Coronary artery (tissue), 2 donors: ENCODE data around the gene GPX7.

Experiments used
- DNase-seq: peaks from one replicate; pipeline ENCODE4 v3.0.0-alpha.2; 2017; ENCODE audit warnings: low spot score
- H3K27ac ChIP-seq, 2 donors: fragments of 200-600 bp; sonication (generic); one replicate each; pipeline ENCODE4 v1.5.1; 2016 to 2019
- H3K4me3 ChIP-seq: fragments of 200-600 bp; sonication (generic); 2 replicates; pipeline ENCODE4 v1.5.1; 2016; ENCODE audit warnings: mild to moderate bottlenecking, moderate library complexity
- TF ChIP-seq, protein P1 (sequence below): fragments of 200-600 bp; sonication (generic); IDR thresholded peaks from one replicate; pipeline ENCODE4 v1.5.1; 2019; ENCODE audit warnings: antibody characterized with exemption

The GPX7 gene

DNA sequence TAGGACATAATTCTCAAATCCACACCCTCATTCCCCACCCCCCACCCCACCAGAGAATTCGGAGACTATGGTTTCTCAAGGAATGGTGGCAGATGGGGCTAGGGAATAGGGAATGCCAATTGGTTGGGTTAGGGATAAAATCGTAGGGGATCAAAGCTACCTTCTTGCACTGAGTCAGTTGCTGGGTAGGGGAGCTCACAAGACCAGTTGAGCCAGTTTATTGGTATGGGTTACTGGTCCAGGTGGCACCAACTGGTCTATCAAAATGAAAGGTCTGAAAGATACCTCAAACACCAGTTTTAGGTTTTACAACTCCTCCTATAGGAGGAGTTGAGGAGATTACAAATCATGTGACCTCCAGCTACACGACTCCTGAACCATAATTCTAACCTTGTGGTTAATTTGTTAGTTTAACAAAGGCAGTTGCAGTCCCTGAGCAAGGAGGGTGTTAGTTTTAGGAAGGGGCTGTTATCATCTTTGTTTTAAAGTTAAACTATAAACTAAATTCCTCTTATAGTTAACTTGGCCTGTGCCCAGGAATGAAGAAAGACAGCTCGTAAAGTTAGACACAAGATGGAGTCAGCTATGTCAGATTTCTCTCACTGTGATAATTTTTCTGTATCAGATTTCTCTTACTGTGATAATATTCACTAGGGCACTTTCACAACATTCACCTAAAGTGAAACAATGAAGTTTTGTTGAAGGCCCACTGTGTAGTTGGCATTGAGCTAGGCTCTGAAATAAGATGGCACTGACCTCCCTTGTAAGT lies 33.3 kb downstream of the GPX7 start:
- no peak overlapping the region for H3K27ac ChIP-seq
- no peak for DNase-seq
- H3K4me3 ChIP-seq, result no peak overlapping the region
- TF ChIP-seq, protein P1, sequence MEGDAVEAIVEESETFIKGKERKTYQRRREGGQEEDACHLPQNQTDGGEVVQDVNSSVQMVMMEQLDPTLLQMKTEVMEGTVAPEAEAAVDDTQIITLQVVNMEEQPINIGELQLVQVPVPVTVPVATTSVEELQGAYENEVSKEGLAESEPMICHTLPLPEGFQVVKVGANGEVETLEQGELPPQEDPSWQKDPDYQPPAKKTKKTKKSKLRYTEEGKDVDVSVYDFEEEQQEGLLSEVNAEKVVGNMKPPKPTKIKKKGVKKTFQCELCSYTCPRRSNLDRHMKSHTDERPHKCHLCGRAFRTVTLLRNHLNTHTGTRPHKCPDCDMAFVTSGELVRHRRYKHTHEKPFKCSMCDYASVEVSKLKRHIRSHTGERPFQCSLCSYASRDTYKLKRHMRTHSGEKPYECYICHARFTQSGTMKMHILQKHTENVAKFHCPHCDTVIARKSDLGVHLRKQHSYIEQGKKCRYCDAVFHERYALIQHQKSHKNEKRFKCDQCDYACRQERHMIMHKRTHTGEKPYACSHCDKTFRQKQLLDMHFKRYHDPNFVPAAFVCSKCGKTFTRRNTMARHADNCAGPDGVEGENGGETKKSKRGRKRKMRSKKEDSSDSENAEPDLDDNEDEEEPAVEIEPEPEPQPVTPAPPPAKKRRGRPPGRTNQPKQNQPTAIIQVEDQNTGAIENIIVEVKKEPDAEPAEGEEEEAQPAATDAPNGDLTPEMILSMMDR, result no peak

DNA sequence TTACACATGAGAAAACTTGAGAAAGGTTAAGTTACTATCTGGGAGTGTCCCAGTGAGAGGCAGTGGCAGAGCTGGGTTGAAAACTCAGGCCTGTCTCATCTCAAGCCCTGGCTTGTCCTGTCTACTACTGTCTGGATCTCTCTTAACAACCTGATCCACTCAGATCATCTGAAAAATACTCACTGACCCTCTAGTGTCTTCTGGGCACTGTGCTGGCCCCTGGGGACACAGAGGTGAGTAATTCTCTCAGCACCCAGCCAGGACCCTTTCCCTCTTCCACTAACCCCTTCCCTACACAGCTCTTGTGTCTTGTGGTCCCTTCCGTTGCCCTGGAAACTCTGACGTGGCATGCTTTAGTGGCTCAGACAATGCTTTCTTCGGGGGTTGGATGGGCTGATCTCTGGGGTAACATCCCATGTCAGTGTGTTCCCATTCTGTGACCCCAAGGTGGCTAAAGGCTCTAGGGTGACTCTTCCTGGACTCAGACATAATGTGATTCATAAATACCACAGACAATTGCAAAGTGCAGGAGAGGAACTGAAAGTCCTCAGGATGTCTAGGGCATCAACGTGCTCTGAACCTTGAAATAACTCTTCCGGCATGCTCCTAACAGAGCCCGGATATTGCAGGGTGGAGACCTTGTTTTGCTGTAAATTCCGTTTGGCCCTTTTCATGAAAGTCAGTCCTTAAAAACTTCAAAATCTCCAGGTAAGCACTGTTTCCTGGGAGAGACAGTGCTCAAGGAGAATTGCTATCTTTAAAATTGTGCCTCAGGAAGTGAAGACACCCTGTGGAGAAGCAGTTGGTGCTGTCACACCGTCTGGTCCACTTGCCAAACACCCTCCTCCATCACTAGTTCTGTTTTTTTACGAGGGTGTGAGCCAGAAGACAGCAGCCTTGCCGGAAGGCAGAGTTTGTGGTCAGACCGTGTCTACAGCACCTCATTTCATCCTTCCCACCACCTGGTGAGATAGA lies 34.8 kb downstream of the GPX7 start:
- peak overlapping the region in 1 of 2 donors; percentile 1 for H3K27ac ChIP-seq
- DNase-seq, result no peak
- H3K4me3 ChIP-seq, result no peak overlapping the region

DNA sequence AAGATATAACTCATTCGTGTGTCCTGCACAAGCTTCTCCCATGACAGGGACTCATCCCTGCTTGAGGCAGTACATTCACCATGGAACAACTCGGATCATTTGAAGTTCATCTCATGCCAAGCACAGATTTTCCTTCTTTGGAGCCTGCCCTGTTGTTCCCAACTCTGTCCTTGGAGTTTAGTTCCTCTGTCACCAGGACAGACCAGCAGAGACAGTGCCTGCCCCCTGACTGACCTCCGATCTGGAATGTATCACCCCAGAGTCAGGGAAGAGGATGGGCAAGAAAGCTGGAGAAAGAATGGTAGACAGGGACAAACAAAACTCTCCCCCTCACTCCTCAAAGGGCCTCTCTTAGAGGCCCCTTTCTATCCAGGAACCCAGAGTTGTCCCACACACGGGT lies 35.8 kb downstream of the GPX7 start:
- no peak for DNase-seq
- no peak overlapping the region for H3K27ac ChIP-seq
- TF ChIP-seq, protein P1, result no peak
- no peak overlapping the region for H3K4me3 ChIP-seq

More for the DNA sequence above, 34.8 kb downstream of the GPX7 start:
- TF ChIP-seq, protein P1, result no peak

DNA sequence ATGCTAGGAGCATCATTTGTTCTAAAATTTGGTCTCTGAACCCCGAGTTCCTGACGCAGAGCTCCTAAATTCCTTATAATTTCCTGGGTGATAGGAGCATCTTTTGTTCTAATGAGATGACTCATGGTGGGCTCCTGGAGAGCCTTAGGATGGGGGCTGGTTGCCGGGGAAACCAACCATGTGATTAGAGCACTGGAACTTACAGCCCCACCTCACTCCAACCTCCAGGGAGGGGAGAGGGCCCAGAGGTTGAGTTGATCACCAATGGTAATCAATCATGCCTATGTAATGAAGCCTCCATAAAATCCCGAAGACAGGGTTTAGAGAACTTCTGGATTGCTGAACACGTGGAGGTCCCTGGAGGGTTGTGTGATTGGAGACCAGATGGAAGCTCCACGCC lies 38.5 kb downstream of the GPX7 start:
- Histone ChIP-seq H3K4me3 (no peak overlapping the region), H3K27ac (no peak overlapping the region)
- TF ChIP-seq, protein P1, result no peak
- DNase-seq, result no peak

DNA sequence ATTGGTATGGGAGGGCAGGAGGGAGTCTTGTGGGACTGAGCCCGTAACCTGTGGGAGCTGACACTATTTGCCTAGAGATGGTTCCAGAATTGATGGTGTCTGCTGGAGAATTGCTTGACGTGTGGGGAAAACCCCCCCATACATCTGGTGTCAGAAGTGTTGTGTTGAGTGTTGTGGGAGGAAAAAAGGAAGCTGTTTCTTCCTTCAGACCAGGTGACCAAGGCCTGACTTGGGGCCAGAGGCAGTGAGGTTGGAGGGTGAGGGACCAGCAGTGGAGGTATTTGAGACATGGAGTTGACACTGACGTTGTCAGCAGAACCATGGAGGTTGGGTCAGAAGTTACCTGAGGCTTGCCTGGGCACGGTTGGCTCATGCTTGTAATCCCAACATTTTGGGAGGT lies 39.1 kb downstream of the GPX7 start:
- TF ChIP-seq, protein P1, result no peak
- no peak for DNase-seq
- Histone ChIP-seq H3K4me3 (no peak overlapping the region), H3K27ac (no peak overlapping the region)

DNA sequence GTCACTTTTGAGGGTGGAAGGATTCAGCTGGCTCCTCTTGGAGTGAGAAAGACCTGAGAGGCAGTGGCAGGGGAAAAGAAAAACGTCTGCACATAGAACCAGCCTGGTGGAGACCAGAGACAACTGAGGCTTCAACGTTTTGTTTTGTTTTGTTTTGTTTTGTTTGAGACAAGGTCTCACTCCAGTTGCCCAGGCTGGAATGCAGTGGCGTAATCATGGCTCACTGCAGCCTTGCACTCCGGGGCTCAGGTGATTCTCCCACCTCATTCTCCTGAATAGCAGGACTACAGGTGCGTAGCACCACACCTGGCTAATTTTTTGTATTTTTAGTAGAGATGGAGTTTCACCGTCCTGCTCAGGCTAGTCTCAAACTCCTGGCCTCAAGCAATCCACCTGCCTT lies 43.1 kb downstream of the GPX7 start:
- DNase-seq, result no peak
- H3K4me3 ChIP-seq, result no peak overlapping the region
- TF ChIP-seq, protein P1, result no peak

More for the DNA sequence above, 43.1 kb downstream of the GPX7 start:
- no peak overlapping the region for H3K27ac ChIP-seq
